MCF 10A (cell line): ENCODE results near the gene ATP10B. TPM values are rescaled to one million over a fixed set of nuclear protein-coding genes. Genes with fewer than 3 reads are reported as not detected.

Source experiments
- BruUV-seq: library from RNA; stranded (reverse); fragments of 400-500 nt; replicated peaks from 2 replicates; lab custom pipeline; 2021; lab: Mats Ljungman, UMichigan
- CTCF ChIA-PET: fragments of 300-600 bp; sonication (Branson Sonifier 250); formaldehyde crosslinking; extraction: SDS; loops from one replicate; lab custom pipeline; 2021; ENCODE audit warnings: antibody characterized with exemption, inconsistent platforms; lab: Yijun Ruan, JAX
- POLR2A ChIA-PET: fragments of 300-600, 350-650 bp; sonication (Branson Sonifier 250); formaldehyde crosslinking; extraction: SDS; loops from one replicate; lab custom pipeline; 2020; ENCODE audit warnings: antibody characterized with exemption, inconsistent platforms; lab: Yijun Ruan, JAX
- DNase-seq: peaks from one replicate; pipeline ENCODE4 v3.0.0-alpha.2; 2018; ENCODE audit not compliant: unreplicated experiment
- H3K27ac Mint-ChIP-seq: one replicate; pipeline ENCODE4 v1.8.0; 2022; ENCODE audit warnings: mild to moderate bottlenecking, low read depth, mixed read lengths; ENCODE audit not compliant: unreplicated experiment
- H3K27me3 Mint-ChIP-seq: one replicate; pipeline ENCODE4 v1.8.0; 2022; ENCODE audit warnings: mixed read lengths; ENCODE audit not compliant: insufficient read depth, unreplicated experiment
- H3K36me3 Mint-ChIP-seq: one replicate; pipeline ENCODE4 v1.8.0; 2022; ENCODE audit warnings: mild to moderate bottlenecking, moderate library complexity, mixed read lengths; ENCODE audit not compliant: insufficient read depth, unreplicated experiment
- H3K4me1 Mint-ChIP-seq: one replicate; pipeline ENCODE4 v1.8.0; 2022; ENCODE audit warnings: mixed read lengths; ENCODE audit not compliant: insufficient read depth, unreplicated experiment
- H3K4me3 Mint-ChIP-seq: one replicate; pipeline ENCODE4 v1.8.0; 2022; ENCODE audit warnings: mild to moderate bottlenecking, moderate library complexity, mixed read lengths; ENCODE audit not compliant: unreplicated experiment
- H3K9me3 Mint-ChIP-seq: one replicate; pipeline ENCODE4 v1.8.0; 2022; ENCODE audit warnings: mixed read lengths; ENCODE audit not compliant: unreplicated experiment
- intact Hi-C: fragments of 100-400 bp; cut with micrococcal nuclease; formaldehyde crosslinking; loops from 2 replicates; pipeline ENCODE4 v1.14.1; 2022
- total RNA-seq: library from RNA; stranded (reverse); gene quantifications from 2 replicates; pipeline ENCODE4 v1.2.3, GENCODE V29; 2022
- TF ChIP-seq, protein P1 (sequence below): fragments of 200-600 bp; IDR thresholded peaks from one replicate; pipeline ENCODE4 v1.8.0; 2022; ENCODE audit warnings: antibody characterized with exemption, mild to moderate bottlenecking; ENCODE audit not compliant: unreplicated experiment

The ATP10B gene
- total RNA-seq, 1 experiment from 2014 or later, result not detected

DNA sequence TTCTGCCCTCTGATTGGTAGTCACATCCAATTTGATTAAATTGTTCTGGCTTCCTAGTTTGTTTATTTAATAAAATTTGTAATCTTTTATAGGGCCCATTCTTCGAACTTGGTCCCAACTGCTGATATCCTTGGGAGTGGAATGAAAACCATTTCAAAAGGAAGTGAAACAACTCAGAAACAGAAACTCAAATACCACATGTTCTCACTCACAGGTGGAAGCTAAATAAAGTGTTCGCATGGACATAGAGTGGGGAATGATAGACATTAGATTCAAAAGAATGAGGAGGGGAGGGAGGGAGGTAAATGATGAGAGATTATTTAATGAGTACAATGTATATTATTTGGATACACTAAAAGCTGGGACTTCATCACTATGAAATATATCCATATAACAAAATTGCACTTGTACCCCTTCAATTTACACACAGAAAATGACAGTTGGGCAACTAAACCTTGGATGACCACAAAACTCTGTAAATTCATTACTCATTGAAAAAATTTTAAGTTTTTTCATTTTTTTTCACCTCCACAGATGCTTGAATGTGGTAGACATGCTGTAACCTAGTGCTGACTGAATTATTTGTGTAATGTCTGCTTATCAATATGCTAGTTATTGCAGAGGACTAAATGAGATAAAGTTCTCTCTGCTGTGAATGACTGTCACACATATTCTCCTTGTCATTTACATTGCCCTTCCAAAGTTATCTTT lies 16.0 kb downstream of the ATP10B start:
- ChIA-PET CTCF (interaction anchor here (0.7 to 1.2 kb wide), 3 partner anchors 32 to 709 kb away, joined by 3 read pairs; no protein-coding TSS in a partner anchor), POLR2A (interaction anchor here (0.9 to 3.5 kb wide), 4 partner anchors 102 to 488 kb away, joined by 3 to 27 read pairs (median 8); no protein-coding TSS in a partner anchor)
- Mint-ChIP-seq H3K36me3 (no peaks in the 10 kb centered on the region), H3K4me3 (no peak overlapping the region), H3K9me3 (peaks cover 17% of the 10 kb centered on the region), H3K4me1 (peaks cover 41% of the 10 kb centered on the region), H3K27ac (peak overlapping the region; percentile 94), H3K27me3 (no peaks in the 10 kb centered on the region)
- intact Hi-C loops, result loop anchor here (5.0 kb wide), 3 partner anchors 101 to 414 kb away; partner anchors contain the start of gene PTTG1
- TF ChIP-seq, protein P1, sequence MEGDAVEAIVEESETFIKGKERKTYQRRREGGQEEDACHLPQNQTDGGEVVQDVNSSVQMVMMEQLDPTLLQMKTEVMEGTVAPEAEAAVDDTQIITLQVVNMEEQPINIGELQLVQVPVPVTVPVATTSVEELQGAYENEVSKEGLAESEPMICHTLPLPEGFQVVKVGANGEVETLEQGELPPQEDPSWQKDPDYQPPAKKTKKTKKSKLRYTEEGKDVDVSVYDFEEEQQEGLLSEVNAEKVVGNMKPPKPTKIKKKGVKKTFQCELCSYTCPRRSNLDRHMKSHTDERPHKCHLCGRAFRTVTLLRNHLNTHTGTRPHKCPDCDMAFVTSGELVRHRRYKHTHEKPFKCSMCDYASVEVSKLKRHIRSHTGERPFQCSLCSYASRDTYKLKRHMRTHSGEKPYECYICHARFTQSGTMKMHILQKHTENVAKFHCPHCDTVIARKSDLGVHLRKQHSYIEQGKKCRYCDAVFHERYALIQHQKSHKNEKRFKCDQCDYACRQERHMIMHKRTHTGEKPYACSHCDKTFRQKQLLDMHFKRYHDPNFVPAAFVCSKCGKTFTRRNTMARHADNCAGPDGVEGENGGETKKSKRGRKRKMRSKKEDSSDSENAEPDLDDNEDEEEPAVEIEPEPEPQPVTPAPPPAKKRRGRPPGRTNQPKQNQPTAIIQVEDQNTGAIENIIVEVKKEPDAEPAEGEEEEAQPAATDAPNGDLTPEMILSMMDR, result no peak
- no peak for DNase-seq
- BruUV-seq, result no TSS peak

DNA sequence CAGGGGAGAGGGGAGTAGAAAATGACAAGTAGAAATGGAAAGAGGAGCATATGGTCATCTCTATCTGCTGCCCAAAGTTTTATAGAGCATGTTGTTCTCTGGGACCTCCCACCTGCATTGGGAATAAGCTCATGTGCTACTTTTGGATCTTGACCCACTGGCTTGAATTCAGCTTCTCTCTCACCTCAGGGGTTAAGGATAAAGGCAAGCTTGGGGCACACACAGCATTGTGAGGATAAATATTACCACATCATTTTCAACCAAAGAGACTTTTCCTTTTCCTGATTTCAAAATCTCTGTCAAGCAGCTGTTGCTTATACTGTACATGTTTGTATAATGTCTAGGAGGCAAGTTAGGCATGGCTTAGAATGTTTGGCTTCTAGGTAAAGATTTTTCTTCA lies 16.6 kb downstream of the ATP10B start:
- TF ChIP-seq, protein P1, result no peak
- BruUV-seq, result no TSS peak
- Mint-ChIP-seq H3K9me3 (peaks cover 17% of the 10 kb centered on the region), H3K4me3 (no peak overlapping the region), H3K4me1 (peaks cover 41% of the 10 kb centered on the region), H3K36me3 (no peaks in the 10 kb centered on the region), H3K27me3 (no peaks in the 10 kb centered on the region), H3K27ac (no peak overlapping the region)
- ChIA-PET POLR2A (interaction anchor here (0.7 to 3.5 kb wide), 5 partner anchors 103 to 1297 kb away, joined by 3 to 27 read pairs (median 5); no protein-coding TSS in a partner anchor), CTCF (interaction anchor here (1.0 to 1.2 kb wide), 3 partner anchors 32 to 397 kb away, joined by 3 to 4 read pairs (median 3); no protein-coding TSS in a partner anchor)
- DNase-seq, result peak; percentile 19
- intact Hi-C loops, result loop anchor here (5.0 kb wide), 3 partner anchors 102 to 413 kb away; partner anchors contain the start of gene PTTG1

DNA sequence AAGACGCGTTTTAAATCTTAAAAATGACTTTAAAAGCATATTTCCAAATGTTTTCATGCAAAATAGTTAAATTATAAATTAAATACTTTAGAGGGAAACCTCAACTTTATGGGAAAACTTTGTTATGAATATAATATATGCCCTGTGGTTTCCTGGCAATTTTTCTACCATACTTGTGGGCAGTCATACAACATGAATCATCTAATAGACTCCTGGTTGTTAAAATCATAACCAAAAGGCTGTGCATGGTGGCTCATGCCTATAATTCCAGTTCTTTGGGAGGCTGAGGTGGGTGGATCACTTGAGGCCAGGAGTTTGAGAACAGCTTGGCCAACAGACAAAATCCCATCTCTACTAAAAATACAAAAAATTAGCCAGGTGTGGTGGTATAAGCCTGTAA lies 18.2 kb downstream of the ATP10B start:
- CTCF ChIA-PET, result interaction anchor here (0.6 kb wide), 2 partner anchors 76 to 171 kb away, joined by 3 to 5 read pairs; no protein-coding TSS in a partner anchor
- TF ChIP-seq, protein P1, result no peak
- no peak for DNase-seq
- intact Hi-C loops, result no loop called here
- POLR2A ChIA-PET, result no interaction called here
- Mint-ChIP-seq H3K9me3 (peaks cover 9% of the 10 kb centered on the region), H3K27me3 (no peaks in the 10 kb centered on the region), H3K4me3 (no peak overlapping the region), H3K4me1 (peaks cover 30% of the 10 kb centered on the region), H3K36me3 (no peaks in the 10 kb centered on the region), H3K27ac (no peak overlapping the region)
- no TSS peak for BruUV-seq

DNA sequence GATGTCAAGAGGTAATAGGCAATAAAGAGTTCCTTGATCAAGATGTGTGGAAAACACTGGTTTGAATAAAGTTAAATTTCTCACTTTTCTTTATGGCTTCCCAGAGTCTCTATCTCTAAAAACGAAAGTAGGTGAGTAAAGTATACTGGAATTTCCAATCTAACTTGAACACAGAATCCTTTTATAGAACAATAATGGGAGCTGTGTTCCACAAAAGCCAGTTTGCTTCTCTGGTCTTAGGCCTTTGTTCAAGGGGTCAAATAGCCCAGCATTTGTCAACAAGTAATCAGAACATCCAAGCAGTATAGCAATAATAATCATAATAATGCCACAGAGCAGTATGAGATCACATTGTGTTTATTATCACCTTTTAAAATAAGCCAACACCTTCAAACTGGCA lies 20.2 kb downstream of the ATP10B start:
- H3K9me3 Mint-ChIP-seq, result peaks cover 14% of the 10 kb centered on the region
- no peak overlapping the region for H3K4me3 Mint-ChIP-seq
- H3K27ac Mint-ChIP-seq, result no peak overlapping the region
- no peaks in the 10 kb centered on the region for H3K27me3 Mint-ChIP-seq
- H3K4me1 Mint-ChIP-seq, result peaks cover 14% of the 10 kb centered on the region
- BruUV-seq, result no TSS peak
- intact Hi-C loops, result no loop called here
- ChIA-PET POLR2A (no interaction called here), CTCF (no interaction called here)
- TF ChIP-seq, protein P1, result no peak
- DNase-seq, result no peak
- H3K36me3 Mint-ChIP-seq, result peaks cover 5% of the 10 kb centered on the region
